Uterus (tissue), 2 donors: Measurements from ENCODE around the gene SBF2.

Experiments used
- CTCF ChIP-seq, 4 experiments: fragments of 200-600 bp in 2 of 4; fragments of 450-650 bp in 2 of 4; sonication (generic) in 2 of 4; IDR thresholded peaks; one replicate each; pipeline ENCODE4 v1.5.1; 2016 to 2019; ENCODE audit warnings: antibody characterized with exemption in 4 of 4, mild to moderate bottlenecking in 2 of 4, moderate library complexity in 1 of 4
- POLR2A ChIP-seq, 2 donors: fragments of 450-650 bp; IDR thresholded peaks; one replicate each; pipeline ENCODE4 v1.6.1; 2016; ENCODE audit warnings: antibody characterized with exemption in 2 of 2, mild to moderate bottlenecking in 1 of 2, moderate library complexity in 1 of 2

- TF ChIP-seq POLR2A (IDR thresholded peaks at IDR 0.05) (no peak), CTCF (IDR thresholded peaks at IDR 0.05) (peak; percentile 27 to 61 (median 50))
These were observed 535.1 kb downstream of the SBF2 start for GRCh38 chr11:9758637-9759518.
